Esophagus muscularis mucosa (tissue), 4 donors: Measurements from ENCODE around the gene THSD7A. TPM values are rescaled to one million over a fixed set of nuclear protein-coding genes. Genes with fewer than 3 reads are reported as not detected.

Experiments used
- DNase-seq: peaks from one replicate; pipeline ENCODE4 v3.0.0-alpha.2; 2017; ENCODE audit errors: extremely low spot score
- H3K27ac ChIP-seq, 4 donors: fragments of 200-600 bp; sonication (generic); replicated peaks in 1 of 4; 1 replicate in 3 of 4; 2 replicates in 1 of 4; pipeline ENCODE4 v1.5.1; 2016 to 2019; ENCODE audit warnings: mild to moderate bottlenecking in 1 of 4
- H3K27me3 ChIP-seq, 4 donors: fragments of 200-600 bp; sonication (generic); one replicate each; pipeline versions ENCODE4 v1.5.1 to v1.6.0; 2016 to 2019
- H3K36me3 ChIP-seq, 4 donors: fragments of 200-600 bp; sonication (generic); one replicate each; pipeline ENCODE4 v1.5.1; 2016 to 2019
- H3K4me1 ChIP-seq, 4 donors: fragments of 200-600 bp; sonication (generic); one replicate each; pipeline ENCODE4 v1.5.1; 2016 to 2019
- H3K4me3 ChIP-seq, 4 donors: fragments of 200-600 bp; sonication (generic); 1 replicate in 2 of 4; 2 replicates in 2 of 4; pipeline ENCODE4 v1.5.1; 2016 to 2019; ENCODE audit warnings: mild to moderate bottlenecking in 4 of 4, moderate library complexity in 1 of 4
- H3K9me3 ChIP-seq, 4 donors: fragments of 200-600 bp; sonication (generic); 1 replicate in 3 of 4; 2 replicates in 1 of 4; pipeline ENCODE4 v1.5.1; 2016 to 2019
- EP300 ChIP-seq: sonication (generic); formaldehyde crosslinking; IDR thresholded peaks from one replicate; pipeline ENCODE4 v1.6.1; 2017; ENCODE audit warnings: antibody characterized with exemption
- POLR2A ChIP-seq: fragments of 450-650 bp; IDR thresholded peaks from one replicate; pipeline ENCODE4 v1.6.1; 2017; ENCODE audit warnings: antibody characterized with exemption, moderate library complexity, mild to moderate bottlenecking, low read depth
- POLR2AphosphoS5 ChIP-seq, 2 donors: sonication (generic); formaldehyde crosslinking; IDR thresholded peaks; one replicate each; pipeline ENCODE4 v1.6.1; 2017; ENCODE audit warnings: antibody characterized with exemption in 2 of 2
- WGBS: methylation state at CpG from one replicate; pipeline ENCODE4 v1.1.5; 2018; 5-methylcytosine and 5-hydroxymethylcytosine counted together
- intact Hi-C: fragments of 100-400 bp; cut with DNase I; formaldehyde crosslinking; loops from one replicate; pipeline ENCODE4 v1.15.1; 2023
- total RNA-seq, 4 donors: library from RNA; depleted of rRNA; stranded (reverse); fragments of >200 nt; gene quantifications; one replicate each; pipeline versions ENCODE4 v1.1.0 to v1.2.1, GENCODE V29; 2016
- TF ChIP-seq, protein P1 (sequence below), 3 experiments: fragments of 200-600 bp in 2 of 3; fragments of 450-650 bp in 1 of 3; sonication (generic) in 2 of 3; IDR thresholded peaks; one replicate each; pipeline ENCODE4 v1.5.1; 2017 to 2019; ENCODE audit warnings: antibody characterized with exemption in 3 of 3, mild to moderate bottlenecking in 2 of 3, moderate library complexity in 1 of 3

Gene THSD7A
- total RNA-seq, 4 donors from 2014 or later, result 1.2 to 3.8 (median 2.8) TPM

- intact Hi-C loops, result no loop called here
Measured at GRCh38 chr7:11331128-11332102, 500.6 kb downstream of the THSD7A start.

GRCh38 chr7:11330717-11331116 is 501.3 kb downstream of the THSD7A start:
- Histone ChIP-seq H3K4me3 (no peak overlapping the region), H3K4me1 (no peaks in the 10 kb centered on the region), H3K27me3 (no peaks in the 10 kb centered on the region), H3K27ac (no peak overlapping the region), H3K36me3 (no peaks in the 10 kb centered on the region), H3K9me3 (peaks cover 0 to 3% (median 0%) of the 10 kb centered on the region in 4 donors)
- intact Hi-C loops, result no loop called here
- no peak for DNase-seq
- no peak for TF ChIP-seq POLR2A
- TF ChIP-seq, protein P1, sequence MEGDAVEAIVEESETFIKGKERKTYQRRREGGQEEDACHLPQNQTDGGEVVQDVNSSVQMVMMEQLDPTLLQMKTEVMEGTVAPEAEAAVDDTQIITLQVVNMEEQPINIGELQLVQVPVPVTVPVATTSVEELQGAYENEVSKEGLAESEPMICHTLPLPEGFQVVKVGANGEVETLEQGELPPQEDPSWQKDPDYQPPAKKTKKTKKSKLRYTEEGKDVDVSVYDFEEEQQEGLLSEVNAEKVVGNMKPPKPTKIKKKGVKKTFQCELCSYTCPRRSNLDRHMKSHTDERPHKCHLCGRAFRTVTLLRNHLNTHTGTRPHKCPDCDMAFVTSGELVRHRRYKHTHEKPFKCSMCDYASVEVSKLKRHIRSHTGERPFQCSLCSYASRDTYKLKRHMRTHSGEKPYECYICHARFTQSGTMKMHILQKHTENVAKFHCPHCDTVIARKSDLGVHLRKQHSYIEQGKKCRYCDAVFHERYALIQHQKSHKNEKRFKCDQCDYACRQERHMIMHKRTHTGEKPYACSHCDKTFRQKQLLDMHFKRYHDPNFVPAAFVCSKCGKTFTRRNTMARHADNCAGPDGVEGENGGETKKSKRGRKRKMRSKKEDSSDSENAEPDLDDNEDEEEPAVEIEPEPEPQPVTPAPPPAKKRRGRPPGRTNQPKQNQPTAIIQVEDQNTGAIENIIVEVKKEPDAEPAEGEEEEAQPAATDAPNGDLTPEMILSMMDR (IDR thresholded peaks at IDR 0.05), result no peak
- no peak for TF ChIP-seq EP300
- TF ChIP-seq POLR2AphosphoS5 (IDR thresholded peaks at IDR 0.05), result no peak
- WGBS, result 85% methylated on average over 3 of the region's 3 CpGs

More at GRCh38 chr7:11331128-11332102, 500.6 kb downstream of the THSD7A start:
- peaks cover 0 to 3% (median 0%) of the 10 kb centered on the region in 4 donors for H3K9me3 ChIP-seq
- WGBS, result 84% methylated on average over 8 of the region's 8 CpGs
- no peaks in the 10 kb centered on the region for H3K36me3 ChIP-seq
- H3K27me3 ChIP-seq, result no peaks in the 10 kb centered on the region
- H3K4me1 ChIP-seq, result no peaks in the 10 kb centered on the region
- DNase-seq, result peak; percentile 19
- no peak overlapping the region for H3K4me3 ChIP-seq
- no peak overlapping the region for H3K27ac ChIP-seq
- TF ChIP-seq, protein P1 (IDR thresholded peaks at IDR 0.05), result no peak
- TF ChIP-seq EP300, result no peak
- TF ChIP-seq POLR2A, result no peak
- no peak for TF ChIP-seq POLR2AphosphoS5 (IDR thresholded peaks at IDR 0.05)

DNA sequence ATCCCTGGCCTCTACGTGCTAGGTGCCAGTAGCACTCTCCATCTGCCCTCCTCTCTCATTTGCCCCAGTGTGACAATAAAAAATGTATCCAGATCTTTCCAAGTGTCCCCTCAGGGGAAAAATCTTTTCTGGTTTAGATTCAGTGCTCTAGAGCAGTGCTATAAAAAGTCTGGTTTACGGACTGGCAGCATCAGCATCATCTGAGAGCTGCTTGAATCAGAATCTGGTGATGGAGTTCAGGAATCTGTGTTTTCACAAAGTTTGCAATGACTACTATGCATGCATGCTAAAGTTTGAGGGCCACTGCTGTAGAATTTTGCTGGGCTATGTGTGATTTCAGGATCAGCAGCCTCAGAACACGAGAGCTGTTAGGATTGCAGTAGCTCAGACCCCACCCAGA is 501.8 kb downstream of the THSD7A start:
- 90% methylated on average over 3 of the region's 3 CpGs for WGBS
- DNase-seq, result peak; percentile 17
- H3K9me3 ChIP-seq, result peaks cover 0 to 3% (median 0%) of the 10 kb centered on the region in 4 donors
- no peaks in the 10 kb centered on the region for H3K36me3 ChIP-seq
- no peaks in the 10 kb centered on the region for H3K4me1 ChIP-seq
- H3K27ac ChIP-seq, result no peak overlapping the region
- no peak overlapping the region for H3K4me3 ChIP-seq
- H3K27me3 ChIP-seq, result no peaks in the 10 kb centered on the region
- TF ChIP-seq EP300 (no peak), POLR2AphosphoS5 (IDR thresholded peaks at IDR 0.05) (no peak), POLR2A (no peak)
- TF ChIP-seq, protein P1 (IDR thresholded peaks at IDR 0.05), result no peak
- intact Hi-C loops, result no loop called here

DNA sequence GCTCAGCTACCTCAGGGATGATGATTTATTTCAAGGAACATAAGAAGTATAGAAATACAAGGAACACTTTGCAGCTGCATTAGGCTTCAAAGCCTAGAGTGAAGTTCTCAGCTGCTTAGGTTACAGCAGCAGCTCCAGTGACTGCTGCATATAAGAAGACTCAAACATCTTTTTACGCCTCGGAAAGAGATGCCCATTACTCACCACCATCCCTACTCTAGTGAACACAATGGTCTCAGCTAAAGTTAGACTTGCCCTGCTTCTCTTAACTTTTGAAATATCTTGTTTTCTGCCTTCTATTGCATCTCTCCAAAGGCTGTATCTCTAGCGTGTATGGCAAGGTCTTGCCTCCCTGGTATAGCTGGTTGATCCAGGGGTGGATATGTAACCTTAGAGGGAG is 502.4 kb downstream of the THSD7A start:
- H3K4me3 ChIP-seq, result no peak overlapping the region
- TF ChIP-seq POLR2AphosphoS5 (IDR thresholded peaks at IDR 0.05) (no peak), POLR2A (no peak), EP300 (no peak)
- TF ChIP-seq, protein P1 (IDR thresholded peaks at IDR 0.05), result no peak
- WGBS, result 88% methylated on average over 3 of the region's 3 CpGs

More for the DNA sequence above, 502.4 kb downstream of the THSD7A start:
- peaks cover 0 to 3% (median under 1%) of the 10 kb centered on the region in 4 donors for H3K9me3 ChIP-seq
- no peaks in the 10 kb centered on the region for H3K36me3 ChIP-seq
- peak; percentile 37 for DNase-seq
- H3K27me3 ChIP-seq, result no peaks in the 10 kb centered on the region
- intact Hi-C loops, result no loop called here
- no peaks in the 10 kb centered on the region for H3K4me1 ChIP-seq
- H3K27ac ChIP-seq, result no peak overlapping the region
